ENCODE results near the gene GSPT1.

GRCh38 chr16:11957591-11958395, 42.0 kb upstream of the GSPT1 start:
- TF ChIP-seq CTCF (IDR thresholded peaks at IDR 0.05) (no peak), EZH2 (IDR thresholded peaks at IDR 0.05; ENCODE audit: borderline replicate concordance, insufficient read depth, low read depth, low read length, poor library complexity, severe bottlenecking) (no peak)

Measured in B cell (primary cell).